RWPE2 (cell line): Measurements from ENCODE around the gene MYO1E.
A peak's percentile ranks its signal among the peaks of the same experiment; 100 is the strongest.

Experiments
- ATAC-seq: fragments of 200-7000 bp; cut with Tn5 transposase; 3 replicates; pipeline ENCODE4 v1.9.1; 2021; ENCODE audit warnings: low read depth
- DNase-seq: peaks from one replicate; pipeline ENCODE4 v3.0.0-alpha.2; 2020; ENCODE audit warnings: low spot score
- H3K27ac ChIP-seq: fragments of 450-650 bp; 2 replicates; pipeline ENCODE4 v1.5.1; 2017; ENCODE audit warnings: mild to moderate bottlenecking; ENCODE audit not compliant: poor library complexity, severe bottlenecking
- H3K27me3 ChIP-seq: fragments of 250-450 bp; sonication (Bioruptor Pico); 2 replicates; pipeline ENCODE4 v1.5.1; 2021; ENCODE audit warnings: mild to moderate bottlenecking, moderate library complexity; ENCODE audit not compliant: insufficient read depth, poor library complexity, severe bottlenecking
- H3K36me3 ChIP-seq: fragments of 250-450 bp; sonication (Bioruptor Pico); 2 replicates; pipeline ENCODE4 v1.5.1; 2020; ENCODE audit warnings: low read depth, mild to moderate bottlenecking, moderate library complexity
- H3K4me1 ChIP-seq: fragments of 250-450 bp; sonication (Bioruptor Pico); 2 replicates; pipeline ENCODE4 v1.5.1; 2021; ENCODE audit warnings: mild to moderate bottlenecking, moderate library complexity; ENCODE audit not compliant: insufficient read depth, poor library complexity, severe bottlenecking
- H3K4me3 ChIP-seq: fragments of 250-450 bp; sonication (Bioruptor Pico); 2 replicates; pipeline ENCODE4 v1.5.1; 2021; ENCODE audit warnings: mild to moderate bottlenecking, moderate library complexity; ENCODE audit not compliant: severe bottlenecking
- H3K9me3 ChIP-seq: fragments of 250-450 bp; sonication (Bioruptor Pico); 2 replicates; pipeline ENCODE4 v1.5.1; 2021; ENCODE audit warnings: mild to moderate bottlenecking, moderate library complexity; ENCODE audit not compliant: severe bottlenecking
- TF ChIP-seq, protein P1 (sequence below): fragments of 450-650 bp; IDR thresholded peaks from one replicate; pipeline ENCODE4 v1.5.1; 2017; ENCODE audit warnings: mild to moderate bottlenecking, moderate library complexity; ENCODE audit not compliant: poor library complexity, severe bottlenecking

MYO1E gene

DNA sequence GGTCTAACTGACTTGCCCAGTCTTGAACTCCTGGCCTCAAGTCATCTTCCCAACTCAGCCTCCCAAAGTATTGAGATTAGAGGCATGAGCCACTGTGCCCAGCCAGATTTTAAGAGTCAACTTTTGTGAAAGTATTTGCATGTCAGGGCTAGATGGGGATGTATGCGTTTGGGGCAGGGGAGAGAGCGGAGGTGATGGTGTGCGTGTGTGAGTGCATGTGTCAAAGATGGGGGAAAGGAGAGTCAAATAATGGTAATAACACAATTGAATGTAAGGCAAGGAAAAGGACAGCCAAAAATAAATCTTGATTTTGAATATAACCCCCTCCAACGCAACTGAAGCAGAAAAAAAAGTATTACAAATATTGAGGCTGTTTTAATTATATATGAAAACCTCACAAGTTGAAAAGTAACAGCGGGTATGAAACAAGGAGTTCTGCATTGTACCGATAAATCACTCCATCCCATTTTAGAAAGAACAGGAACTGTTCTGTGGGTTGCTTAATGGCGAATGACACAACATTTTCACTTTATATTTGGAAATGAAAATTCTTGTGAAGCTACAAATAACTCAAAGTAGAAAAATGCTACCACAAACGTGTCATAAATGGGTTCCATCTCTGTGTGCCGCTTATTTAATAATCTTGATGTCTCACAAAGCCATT lies 195.9 kb downstream of the MYO1E start:
- Histone ChIP-seq H3K36me3 (peaks cover 79% of the 10 kb centered on the region), H3K4me1 (peaks cover 10% of the 10 kb centered on the region), H3K9me3 (no peaks in the 10 kb centered on the region), H3K27me3 (no peaks in the 10 kb centered on the region), H3K27ac (peak overlapping the region; percentile 36), H3K4me3 (no peak overlapping the region)
- ATAC-seq = no peak
- TF ChIP-seq, protein P1, sequence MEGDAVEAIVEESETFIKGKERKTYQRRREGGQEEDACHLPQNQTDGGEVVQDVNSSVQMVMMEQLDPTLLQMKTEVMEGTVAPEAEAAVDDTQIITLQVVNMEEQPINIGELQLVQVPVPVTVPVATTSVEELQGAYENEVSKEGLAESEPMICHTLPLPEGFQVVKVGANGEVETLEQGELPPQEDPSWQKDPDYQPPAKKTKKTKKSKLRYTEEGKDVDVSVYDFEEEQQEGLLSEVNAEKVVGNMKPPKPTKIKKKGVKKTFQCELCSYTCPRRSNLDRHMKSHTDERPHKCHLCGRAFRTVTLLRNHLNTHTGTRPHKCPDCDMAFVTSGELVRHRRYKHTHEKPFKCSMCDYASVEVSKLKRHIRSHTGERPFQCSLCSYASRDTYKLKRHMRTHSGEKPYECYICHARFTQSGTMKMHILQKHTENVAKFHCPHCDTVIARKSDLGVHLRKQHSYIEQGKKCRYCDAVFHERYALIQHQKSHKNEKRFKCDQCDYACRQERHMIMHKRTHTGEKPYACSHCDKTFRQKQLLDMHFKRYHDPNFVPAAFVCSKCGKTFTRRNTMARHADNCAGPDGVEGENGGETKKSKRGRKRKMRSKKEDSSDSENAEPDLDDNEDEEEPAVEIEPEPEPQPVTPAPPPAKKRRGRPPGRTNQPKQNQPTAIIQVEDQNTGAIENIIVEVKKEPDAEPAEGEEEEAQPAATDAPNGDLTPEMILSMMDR = no peak
- peak; percentile 22 for DNase-seq

- DNase-seq (peak; percentile 47), ATAC-seq (peak; percentile 17; the same call in 2 of the 3 replicates)
- TF ChIP-seq, protein P1 = peak; percentile 73
- Histone ChIP-seq H3K27me3 (no peaks in the 10 kb centered on the region), H3K4me3 (no peak overlapping the region), H3K36me3 (peaks cover 77% of the 10 kb centered on the region), H3K9me3 (no peaks in the 10 kb centered on the region), H3K4me1 (peaks cover 25% of the 10 kb centered on the region), H3K27ac (peak overlapping the region; percentile 36)
Observed at GRCh38 chr15:59174835-59175831, 197.5 kb downstream of the MYO1E start.

DNA sequence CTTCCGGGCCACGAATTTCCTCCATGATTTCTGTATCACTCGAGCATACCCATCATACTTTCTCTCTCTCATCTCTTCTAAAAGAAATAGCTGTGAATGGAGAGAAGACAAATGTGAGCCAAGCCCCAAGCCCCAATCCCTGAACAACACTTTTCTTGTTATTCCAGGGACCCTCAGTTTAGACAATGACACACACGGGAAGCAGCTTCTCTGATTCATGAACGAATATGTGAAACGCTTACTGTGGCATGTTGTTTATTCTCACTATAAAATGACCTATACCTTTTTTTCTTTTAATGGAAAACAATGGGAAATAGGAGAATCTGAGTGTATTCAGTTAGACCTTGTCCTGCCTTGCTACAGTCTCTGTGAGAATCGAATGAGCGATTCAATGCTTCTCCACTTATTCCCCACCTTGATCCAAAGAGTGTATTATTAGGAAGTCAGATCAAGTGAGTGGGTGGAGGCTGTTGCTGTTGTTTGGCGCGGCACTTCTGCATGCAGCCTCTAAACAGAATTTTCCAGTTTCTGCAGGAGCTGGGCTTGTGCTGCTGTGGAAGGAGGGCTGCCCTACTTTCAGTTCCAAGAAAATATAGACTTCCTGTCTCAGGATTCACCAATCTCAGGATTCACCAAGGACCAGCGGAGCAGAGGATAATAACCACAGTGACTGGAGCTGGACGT lies 198.4 kb downstream of the MYO1E start:
- Histone ChIP-seq H3K27me3 (no peaks in the 10 kb centered on the region), H3K27ac (no peak overlapping the region)

GRCh38 chr15:59173194-59173593 lies 199.5 kb downstream of the MYO1E start:
- peaks cover 76% of the 10 kb centered on the region for H3K36me3 ChIP-seq
- peaks cover 44% of the 10 kb centered on the region for H3K4me1 ChIP-seq
- ATAC-seq = no peak
- no peak overlapping the region for H3K4me3 ChIP-seq
- no peak overlapping the region for H3K27ac ChIP-seq
- no peaks in the 10 kb centered on the region for H3K9me3 ChIP-seq
- TF ChIP-seq, protein P1 = no peak
- DNase-seq = no peak
- no peaks in the 10 kb centered on the region for H3K27me3 ChIP-seq

More for the DNA sequence above, 198.4 kb downstream of the MYO1E start:
- Histone ChIP-seq H3K36me3 (peaks cover 75% of the 10 kb centered on the region), H3K4me1 (peaks cover 33% of the 10 kb centered on the region), H3K4me3 (no peak overlapping the region), H3K9me3 (no peaks in the 10 kb centered on the region)
- TF ChIP-seq, protein P1 = no peak
- no peak for ATAC-seq
- peak; percentile 14 for DNase-seq
